GM21390 (cell line): ENCODE measurements around the gene PIK3R6.
"Not testable (repeated sequence)": the region's sequence is repeated elsewhere in the genome, so short reads cannot be mapped to it uniquely, and the experiment has no call there.

Source experiments
- ATAC-seq: cut with Tn5 transposase; IDR thresholded peaks from one replicate; pipeline ENCODE4 v1.9.1; 2021; ENCODE audit not compliant: unreplicated experiment

PIK3R6 gene

DNA sequence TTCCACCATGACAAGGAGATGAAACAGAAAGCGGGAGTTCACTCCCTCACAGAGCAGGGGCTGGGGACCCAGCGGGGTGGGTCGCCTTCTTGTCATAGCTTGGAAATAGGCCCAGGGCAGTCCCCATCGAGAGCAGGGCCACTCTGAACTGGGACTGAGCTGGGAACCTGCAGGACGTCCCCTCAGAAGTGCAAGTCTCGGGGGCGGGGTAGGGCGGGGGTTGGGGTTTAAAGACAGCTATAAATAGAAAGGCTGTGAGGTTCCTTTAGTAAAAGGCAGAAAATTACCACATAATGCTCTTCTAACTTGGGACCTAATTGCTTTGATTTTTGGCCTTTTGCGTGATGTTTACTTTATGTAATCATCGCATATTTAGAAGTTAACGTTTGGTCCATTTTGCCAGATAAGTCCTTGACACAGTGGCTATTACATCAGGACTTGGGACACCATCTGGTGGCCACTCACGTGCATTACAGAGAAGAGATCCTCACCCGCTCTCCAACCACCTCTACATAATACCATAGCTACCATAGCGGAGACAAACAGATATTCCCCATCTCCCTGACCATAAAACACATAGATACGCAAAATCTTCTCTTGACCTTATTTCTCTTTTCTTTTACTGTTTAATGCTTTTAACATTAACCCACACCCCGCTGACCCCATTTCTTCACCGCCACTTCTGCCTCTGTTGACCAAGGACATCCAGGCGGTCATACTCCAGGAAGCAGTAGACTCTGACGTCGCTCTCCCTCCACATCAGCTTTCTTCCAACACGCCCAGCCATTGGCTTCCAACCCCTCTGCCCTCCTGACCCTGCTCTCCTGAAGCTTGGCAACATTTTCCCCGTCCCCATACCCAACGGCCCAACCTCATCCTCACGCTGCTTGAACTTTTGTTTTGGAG is 27.5 kb upstream of the PIK3R6 start:
- no peak for ATAC-seq

GRCh38 chr17:8894202-8894671 is 26.8 kb upstream of the PIK3R6 start:
- no peak for ATAC-seq

DNA sequence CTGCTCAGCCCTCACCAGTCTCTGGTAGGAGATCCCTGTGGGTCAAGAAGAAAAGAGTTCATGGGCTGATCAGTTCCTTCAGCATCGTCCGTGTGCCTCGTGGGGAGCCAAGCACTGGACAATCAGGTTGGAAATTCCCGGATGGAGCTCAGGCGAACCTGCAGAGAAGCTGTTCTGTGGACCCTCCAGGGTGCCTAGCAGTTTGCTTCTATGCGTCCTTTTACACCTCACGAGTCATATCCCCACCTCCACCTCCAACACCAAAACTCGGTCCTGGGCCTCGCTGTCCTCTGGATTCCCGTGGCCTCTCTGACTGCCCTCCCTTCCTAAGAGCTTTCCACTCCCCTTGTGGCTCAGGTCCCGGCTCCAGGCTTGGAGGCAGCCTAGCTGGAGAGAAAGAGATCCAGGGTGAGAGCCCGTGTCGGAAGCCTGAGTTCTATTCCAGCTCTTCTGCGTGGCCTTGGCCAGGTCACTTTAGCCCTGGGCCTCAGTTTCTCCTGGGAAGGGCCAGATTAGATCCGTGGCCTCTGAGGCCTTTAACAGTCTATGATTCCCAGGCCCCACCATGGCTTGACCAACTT is 26.2 kb upstream of the PIK3R6 start:
- ATAC-seq: no peak

- ATAC-seq: no peak
Observed at GRCh38 chr17:8893059-8893458, 25.6 kb upstream of the PIK3R6 start.

GRCh38 chr17:8892338-8892690 is 24.8 kb upstream of the PIK3R6 start:
- no peak for ATAC-seq

DNA sequence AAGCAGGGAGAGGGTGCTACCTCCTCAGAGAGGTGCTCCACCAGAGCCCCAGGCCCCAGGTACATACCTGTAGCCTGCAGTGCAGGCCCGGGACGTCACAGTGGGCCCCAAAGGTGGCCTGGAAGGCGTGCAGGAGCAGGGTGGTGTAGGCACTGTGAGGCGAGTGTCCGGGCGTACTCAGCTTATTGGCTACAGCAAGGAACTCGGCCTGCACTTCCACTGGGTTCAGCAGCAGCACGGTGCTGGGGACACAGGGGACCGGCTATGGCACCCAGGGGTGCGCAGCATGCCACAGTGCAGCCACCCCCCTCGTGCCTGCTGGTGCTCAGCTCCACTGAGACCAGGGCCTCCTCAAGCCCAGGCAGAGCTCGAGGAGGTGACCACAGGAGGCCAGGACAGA is 23.2 kb upstream of the PIK3R6 start:
- ATAC-seq: no peak

DNA sequence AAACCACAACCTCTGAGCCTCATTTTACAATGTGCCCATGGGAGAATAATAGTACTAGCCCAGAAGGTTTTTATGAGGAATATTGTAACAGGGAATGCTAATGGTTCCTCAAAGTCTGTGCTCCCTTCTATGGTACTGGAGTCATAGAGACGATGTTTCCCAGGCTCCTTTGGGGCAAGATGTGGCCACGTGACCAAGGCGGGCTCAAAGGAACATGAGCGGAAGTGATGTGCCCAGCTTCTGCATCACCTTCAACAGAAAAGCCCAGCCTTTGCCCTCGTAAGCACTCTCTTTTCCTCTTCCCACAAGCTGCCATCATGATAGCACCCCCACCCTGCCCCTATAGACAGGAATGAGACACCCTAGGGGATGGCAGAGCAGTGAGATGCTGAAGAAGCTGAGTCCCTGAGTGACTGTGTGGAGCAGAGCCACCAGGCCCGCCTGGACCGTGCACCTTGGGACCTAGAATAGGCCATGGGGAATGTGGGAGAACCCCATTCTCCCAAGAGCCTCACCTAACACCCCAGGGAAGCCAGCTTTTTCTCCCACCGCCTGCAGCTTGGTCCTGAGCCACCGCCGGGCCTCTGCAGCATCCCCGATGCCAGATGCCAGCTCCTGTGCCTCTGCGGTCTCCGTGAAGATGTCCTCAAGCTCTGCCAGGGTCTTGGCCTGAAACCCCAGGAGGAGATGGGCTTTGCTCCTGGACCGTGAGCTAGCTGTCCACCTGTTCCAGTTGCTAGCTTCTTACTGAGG is 22.2 kb upstream of the PIK3R6 start:
- ATAC-seq: no peak

- ATAC-seq: no peak
Observed at GRCh38 chr17:8888704-8889302, 21.3 kb upstream of the PIK3R6 start.

- no peak for ATAC-seq
Observed at GRCh38 chr17:8887834-8888703, 20.6 kb upstream of the PIK3R6 start.

DNA sequence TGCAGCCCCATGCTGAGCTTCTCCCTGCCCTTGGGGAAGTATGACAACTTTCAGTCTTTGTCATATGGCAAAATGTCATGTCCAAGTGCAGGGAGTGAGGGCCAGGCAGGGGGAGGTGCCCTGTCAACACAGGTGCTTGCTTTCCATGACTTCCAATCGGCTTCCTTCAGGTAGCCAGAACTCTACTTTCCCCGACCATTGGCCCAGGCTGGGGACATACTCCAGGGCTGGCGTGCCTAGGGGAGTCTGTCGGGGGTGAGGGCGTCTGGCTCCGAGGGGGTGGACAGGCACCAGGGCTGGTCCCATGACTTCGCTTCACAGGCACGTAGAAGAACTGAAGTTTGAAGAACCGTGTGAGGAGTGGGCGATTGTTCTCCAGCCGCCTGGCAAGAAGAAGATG is 19.8 kb upstream of the PIK3R6 start:
- ATAC-seq: no peak

- no peak for ATAC-seq
Observed at GRCh38 chr17:8885967-8886684, 18.7 kb upstream of the PIK3R6 start.

- ATAC-seq: not testable (repeated sequence)
Observed at GRCh38 chr17:8885163-8885966, 17.9 kb upstream of the PIK3R6 start.

GRCh38 chr17:8884336-8884990 is 17.0 kb upstream of the PIK3R6 start:
- ATAC-seq: no peak

- no peak for ATAC-seq
Observed at GRCh38 chr17:8883353-8883752, 15.9 kb upstream of the PIK3R6 start.

DNA sequence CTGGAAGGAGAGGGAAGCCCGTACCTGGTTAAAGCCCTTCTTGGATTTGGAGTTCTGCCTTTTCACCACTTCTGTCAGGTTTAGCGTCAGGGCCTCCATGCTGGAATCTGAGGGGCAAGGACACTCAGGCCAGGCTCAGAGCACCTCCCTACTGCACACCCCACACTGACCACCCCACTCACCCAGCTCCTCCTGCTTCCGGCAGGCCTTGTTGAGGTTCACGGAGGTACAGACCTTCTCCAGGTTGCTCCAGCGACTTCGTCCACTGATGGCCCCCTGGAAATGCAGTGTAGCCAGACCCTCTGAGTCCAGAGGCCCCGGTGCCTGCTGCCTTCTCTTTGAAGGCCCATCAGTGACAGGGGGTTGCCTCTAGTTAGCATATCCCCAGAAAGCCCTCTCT is 14.1 kb upstream of the PIK3R6 start:
- ATAC-seq: no peak

DNA sequence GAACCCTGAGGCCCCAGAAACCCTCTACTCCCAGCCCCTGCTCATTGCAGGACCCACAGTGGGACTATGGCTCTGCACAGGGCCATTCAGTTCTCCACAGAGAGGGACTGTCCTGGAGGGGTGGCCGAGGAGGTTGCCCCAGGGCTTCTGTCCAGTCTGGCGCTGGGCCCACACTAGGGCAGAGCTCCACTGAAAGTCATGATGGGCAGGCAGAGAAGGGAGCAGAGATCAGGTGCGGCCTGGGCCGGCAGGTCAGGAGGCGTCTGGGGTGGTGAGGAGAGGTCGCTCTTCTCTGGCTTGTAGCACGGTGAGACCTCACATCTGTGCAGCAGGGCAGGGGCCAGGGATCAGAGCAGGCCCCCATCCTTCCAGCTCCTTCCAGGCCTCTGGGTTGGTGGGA is 13.0 kb upstream of the PIK3R6 start:
- ATAC-seq: no peak

GRCh38 chr17:8879410-8879809 is 11.9 kb upstream of the PIK3R6 start:
- ATAC-seq: no peak

DNA sequence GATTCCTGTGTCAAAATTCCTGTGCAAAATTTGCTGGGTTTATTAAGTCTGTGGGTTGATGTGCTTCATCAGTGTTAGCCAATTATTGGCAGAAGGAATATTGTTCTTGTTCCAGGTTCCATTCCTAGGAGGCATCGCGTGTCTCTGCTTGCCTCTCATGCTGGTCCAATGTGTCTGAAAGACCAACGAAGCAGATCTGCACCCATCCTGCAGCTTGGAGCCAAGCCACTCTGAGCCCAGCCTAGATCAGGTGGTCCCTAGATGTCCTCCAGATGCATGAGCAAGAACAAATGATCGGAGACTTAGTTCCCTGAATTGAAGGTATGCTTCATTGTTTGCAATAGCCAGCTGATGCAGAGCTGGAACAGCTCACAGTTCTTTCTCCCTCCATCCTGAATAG is 10.5 kb upstream of the PIK3R6 start:
- ATAC-seq: no peak

DNA sequence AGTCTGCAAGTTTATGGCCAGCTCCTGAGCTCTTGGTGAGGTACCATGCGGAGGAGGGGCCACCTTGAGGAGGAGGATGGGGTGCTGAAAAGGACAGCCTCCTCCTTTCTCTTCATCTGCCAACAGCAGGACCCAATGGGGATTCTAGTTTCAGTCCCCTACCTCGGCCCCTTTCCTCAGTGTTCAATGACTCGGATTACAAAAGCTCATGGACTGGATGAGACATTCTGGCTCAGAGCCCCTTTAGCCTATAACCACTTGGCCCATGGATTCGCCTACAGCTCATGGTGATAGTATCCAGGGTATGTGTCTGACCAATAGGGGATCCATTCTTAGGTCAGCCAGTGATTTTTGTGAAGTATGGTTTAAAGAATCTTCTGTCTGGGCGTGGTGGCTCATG is 8.5 kb upstream of the PIK3R6 start:
- ATAC-seq: no peak
